Astrocyte of the cerebellum (primary cell): Measurements from ENCODE around the gene TEP1.
A peak's percentile ranks its signal among the peaks of the same experiment; 100 is the strongest.

ENCODE experiments used
- DNase-seq: peaks from one replicate; pipeline ENCODE4 v3.0.0-alpha.2; 2011; ENCODE audit warnings: low read depth
- H3K4me3 ChIP-seq: 2 replicates; pipeline ENCODE4 v1.5.1; 2011; ENCODE audit warnings: mild to moderate bottlenecking, low read depth, low read length, moderate library complexity
- CTCF ChIP-seq: IDR thresholded peaks from 2 replicates; pipeline ENCODE4 v1.5.1; 2012; ENCODE audit warnings: low read length, low read depth, moderate library complexity, mild to moderate bottlenecking; ENCODE audit errors: missing control alignments
- in situ Hi-C: cut with HindIII; loops from 2 replicates; pipeline ENCODE4 v1.10.0; 2017; ENCODE audit warnings: low sequenced_read_pairs

The TEP1 gene

GRCh38 chr14:20419419-20419818 lies 6.1 kb upstream of the TEP1 start:
- no peak overlapping the region for H3K4me3 ChIP-seq
- in situ Hi-C loops = no loop called here
- no peak for DNase-seq
- TF ChIP-seq CTCF = no peak

GRCh38 chr14:20418501-20418909 lies 5.2 kb upstream of the TEP1 start:
- H3K4me3 ChIP-seq = no peak overlapping the region
- DNase-seq = no peak
- no peak for TF ChIP-seq CTCF
- in situ Hi-C loops = no loop called here

- no peak for DNase-seq
- no peak overlapping the region for H3K4me3 ChIP-seq
- in situ Hi-C loops = no loop called here
- TF ChIP-seq CTCF = no peak
Observed at GRCh38 chr14:20417250-20418186, 4.2 kb upstream of the TEP1 start.

GRCh38 chr14:20416223-20416622 lies 2.9 kb upstream of the TEP1 start:
- in situ Hi-C loops = no loop called here

GRCh38 chr14:20415782-20416206 lies 2.5 kb upstream of the TEP1 start:
- no peak overlapping the region for H3K4me3 ChIP-seq
- DNase-seq = peak; percentile 29
- peak; percentile 73 for TF ChIP-seq CTCF
- in situ Hi-C loops = no loop called here

More at GRCh38 chr14:20416223-20416622, 2.9 kb upstream of the TEP1 start:
- H3K4me3 ChIP-seq = no peak overlapping the region
- DNase-seq = no peak
- TF ChIP-seq CTCF = no peak

GRCh38 chr14:20413744-20414082 lies 412 bp upstream of the TEP1 start:
- H3K4me3 ChIP-seq = peak overlapping the region; percentile 92
- in situ Hi-C loops = loop anchor here (5.0 kb wide), 1 partner anchor 61 kb away; no protein-coding TSS in a partner anchor
- DNase-seq = no peak
- TF ChIP-seq CTCF = no peak
